ENCODE results near the gene LY6G6F.

LY6G6F gene

DNA sequence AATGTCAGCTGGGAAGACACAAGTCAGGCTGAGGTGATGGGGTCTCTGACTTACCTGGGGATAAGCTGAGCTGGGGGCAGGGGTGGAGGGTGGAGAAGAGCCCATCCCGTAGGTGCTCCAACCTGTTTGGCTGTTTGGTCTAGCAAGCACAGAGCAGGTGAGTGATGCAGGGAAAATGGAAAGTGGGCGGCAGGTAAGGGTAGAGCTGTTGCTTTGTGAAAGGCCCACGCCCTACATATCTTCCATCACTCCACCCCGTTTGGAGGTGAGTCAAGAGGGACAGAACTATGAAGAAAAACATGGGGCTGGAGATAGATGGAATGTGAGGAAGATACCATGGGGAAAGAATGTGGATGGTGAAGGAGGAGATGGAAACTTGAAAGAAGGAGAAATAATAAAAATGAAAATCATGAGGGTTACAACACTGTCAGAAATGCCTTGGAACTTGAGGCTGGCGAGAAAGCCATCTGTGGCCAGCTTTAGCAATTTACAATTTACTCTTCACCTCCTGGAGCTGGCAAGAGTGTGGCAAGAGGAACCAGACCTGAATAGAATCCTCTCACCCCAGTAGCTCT, 13.6 kb downstream of the LY6G6F start:
- no CpG with 5 or more reads among the region's 5 CpGs for WGBS, 2 donors (ENCODE audit: extremely low coverage in 2 of 2, insufficient read length in 2 of 2, insufficient replicate concordance in 1 of 2)
- Histone ChIP-seq H3K9me3 (replicated peaks in 1 of 2; ENCODE audit: control insufficient read depth in 2 of 2, insufficient read depth in 1 of 2, low read depth in 1 of 2, low read length in 2 of 2) (no peaks in the 10 kb centered on the region), H3K4ac (ENCODE audit: low read length) (no peak overlapping the region), H3K18ac (ENCODE audit: low read length) (no peak overlapping the region), H3K4me2 (ENCODE audit: insufficient read depth, low read length, poor library complexity, severe bottlenecking) (no peak overlapping the region), H3K9ac (ENCODE audit: low read depth, low read length, poor library complexity) (no peak overlapping the region), H2BK5ac (ENCODE audit: low read length) (peak overlapping the region; percentile 4), H2BK12ac (ENCODE audit: low read length) (no peak overlapping the region), H4K91ac (ENCODE audit: low read depth, low read length, poor library complexity) (no peak overlapping the region), H3K79me1 (ENCODE audit: low read depth, low read length) (no peaks in the 10 kb centered on the region), H3K23ac (ENCODE audit: low read depth, low read length, poor library complexity) (no peak overlapping the region), H3K27me3 (ENCODE audit: control insufficient read depth in 3 of 3, insufficient read depth in 3 of 3, low read depth in 1 of 3, low read length in 3 of 3) (peaks cover 0 to 3% (median 0%) of the 10 kb centered on the region in 3 experiments), H2AFZ (ENCODE audit: low read length) (no peak overlapping the region), H3K4me1 (ENCODE audit: control insufficient read depth in 2 of 2, insufficient read depth in 1 of 2, low read depth in 1 of 2, low read length in 2 of 2) (peaks cover 0 to 2% of the 10 kb centered on the region in 2 donors), H4K8ac (ENCODE audit: low read depth, low read length) (no peak overlapping the region), H2AK5ac (ENCODE audit: low read depth, low read length) (no peak overlapping the region), H2BK120ac (ENCODE audit: low read depth, low read length) (no peak overlapping the region), H3K27ac (replicated peaks; ENCODE audit: low read length) (no peak overlapping the region), H3K4me3 (ENCODE audit: low read length in 2 of 2) (peak overlapping the region in 1 of 2 donors; percentile 44), H2BK15ac (ENCODE audit: low read length) (no peak overlapping the region), H3K14ac (ENCODE audit: low read length) (no peak overlapping the region), H3K36me3 (replicated peaks in 1 of 2; ENCODE audit: control insufficient read depth in 2 of 2, insufficient read depth in 2 of 2, low read length in 2 of 2) (peaks cover 5 to 8% of the 10 kb centered on the region in 2 donors)
- no peak for DNase-seq (ENCODE audit: low spot score)

GRCh38 chr6:31721351-31722020, 14.8 kb downstream of the LY6G6F start, which contains the start of gene LY6G6C:
TSS of gene LY6G6C (minus strand) at chr6:31721746. CDS start at chr6:31721679, 67 bp downstream.
- H2BK12ac ChIP-seq (ENCODE audit: low read length), result no peak within 1 kb of the TSS
- no peak within 1 kb of the TSS for H3K9ac ChIP-seq (ENCODE audit: low read depth, low read length, poor library complexity)
- no peak within 1 kb of the TSS for H2AFZ ChIP-seq (ENCODE audit: low read length)
- no CpG with 5 or more reads among the region's 4 CpGs for WGBS, 2 donors (ENCODE audit: extremely low coverage in 2 of 2, insufficient read length in 2 of 2, insufficient replicate concordance in 1 of 2)
- H4K8ac ChIP-seq (ENCODE audit: low read depth, low read length), result no peak within 1 kb of the TSS
- H3K9me3 ChIP-seq (replicated peaks in 1 of 2; ENCODE audit: control insufficient read depth in 2 of 2, insufficient read depth in 1 of 2, low read depth in 1 of 2, low read length in 2 of 2), result no peaks in the 10 kb centered on the region
- no peaks in the 10 kb centered on the region for H3K4me1 ChIP-seq (ENCODE audit: control insufficient read depth in 2 of 2, insufficient read depth in 1 of 2, low read depth in 1 of 2, low read length in 2 of 2)
- no peak within 1 kb of the TSS for H3K4me3 ChIP-seq (ENCODE audit: low read length in 2 of 2)
- H3K23ac ChIP-seq (ENCODE audit: low read depth, low read length, poor library complexity), result peak within 1 kb of the TSS; percentile 95
- H4K91ac ChIP-seq (ENCODE audit: low read depth, low read length, poor library complexity), result no peak within 1 kb of the TSS
- no peaks in the 10 kb centered on the region for H3K79me1 ChIP-seq (ENCODE audit: low read depth, low read length)
- H2BK120ac ChIP-seq (ENCODE audit: low read depth, low read length), result peak within 1 kb of the TSS; percentile 90
- no peak within 1 kb of the TSS for H3K14ac ChIP-seq (ENCODE audit: low read length)
- peak within 1 kb of the TSS; percentile 47 for H2AK5ac ChIP-seq (ENCODE audit: low read depth, low read length)
- DNase-seq (ENCODE audit: low spot score), result no peak
- no peak within 1 kb of the TSS for H3K27ac ChIP-seq (replicated peaks; ENCODE audit: low read length)
- no peak within 1 kb of the TSS for H2BK15ac ChIP-seq (ENCODE audit: low read length)
- H2BK5ac ChIP-seq (ENCODE audit: low read length), result peak within 1 kb of the TSS; percentile 4
- H3K4ac ChIP-seq (ENCODE audit: low read length), result no peak within 1 kb of the TSS
- no peak within 1 kb of the TSS for H3K4me2 ChIP-seq (ENCODE audit: insufficient read depth, low read length, poor library complexity, severe bottlenecking)
- peaks cover 0 to 3% (median 0%) of the 10 kb centered on the region in 3 experiments for H3K27me3 ChIP-seq (ENCODE audit: control insufficient read depth in 3 of 3, insufficient read depth in 3 of 3, low read depth in 1 of 3, low read length in 3 of 3)
- no peak within 1 kb of the TSS for H3K18ac ChIP-seq (ENCODE audit: low read length)
- peaks cover 14 to 19% of the 10 kb centered on the region in 2 donors for H3K36me3 ChIP-seq (replicated peaks in 1 of 2; ENCODE audit: control insufficient read depth in 2 of 2, insufficient read depth in 2 of 2, low read length in 2 of 2)

- DNase-seq (ENCODE audit: low spot score), result no peak
- Histone ChIP-seq H3K4me3 (ENCODE audit: low read length in 2 of 2) (no peak overlapping the region), H3K9me3 (replicated peaks in 1 of 2; ENCODE audit: control insufficient read depth in 2 of 2, insufficient read depth in 1 of 2, low read depth in 1 of 2, low read length in 2 of 2) (no peaks in the 10 kb centered on the region), H4K91ac (ENCODE audit: low read depth, low read length, poor library complexity) (no peak overlapping the region), H4K8ac (ENCODE audit: low read depth, low read length) (no peak overlapping the region), H3K18ac (ENCODE audit: low read length) (no peak overlapping the region), H2BK15ac (ENCODE audit: low read length) (no peak overlapping the region), H3K27me3 (ENCODE audit: control insufficient read depth in 3 of 3, insufficient read depth in 3 of 3, low read depth in 1 of 3, low read length in 3 of 3) (peaks cover 0 to 3% (median 0%) of the 10 kb centered on the region in 3 experiments), H2BK5ac (ENCODE audit: low read length) (no peak overlapping the region), H3K79me1 (ENCODE audit: low read depth, low read length) (no peaks in the 10 kb centered on the region), H2BK120ac (ENCODE audit: low read depth, low read length) (no peak overlapping the region), H2BK12ac (ENCODE audit: low read length) (no peak overlapping the region), H3K27ac (replicated peaks; ENCODE audit: low read length) (no peak overlapping the region), H3K14ac (ENCODE audit: low read length) (no peak overlapping the region), H3K9ac (ENCODE audit: low read depth, low read length, poor library complexity) (no peak overlapping the region), H3K4me2 (ENCODE audit: insufficient read depth, low read length, poor library complexity, severe bottlenecking) (no peak overlapping the region), H2AK5ac (ENCODE audit: low read depth, low read length) (no peak overlapping the region), H3K4me1 (ENCODE audit: control insufficient read depth in 2 of 2, insufficient read depth in 1 of 2, low read depth in 1 of 2, low read length in 2 of 2) (no peaks in the 10 kb centered on the region), H3K23ac (ENCODE audit: low read depth, low read length, poor library complexity) (peak overlapping the region; percentile 95), H3K4ac (ENCODE audit: low read length) (no peak overlapping the region), H3K36me3 (replicated peaks in 1 of 2; ENCODE audit: control insufficient read depth in 2 of 2, insufficient read depth in 2 of 2, low read length in 2 of 2) (peaks cover 19 to 26% of the 10 kb centered on the region in 2 donors), H2AFZ (ENCODE audit: low read length) (no peak overlapping the region)
- WGBS, 2 donors (ENCODE audit: extremely low coverage in 2 of 2, insufficient read length in 2 of 2, insufficient replicate concordance in 1 of 2), result no CpG with 5 or more reads among the region's 3 CpGs
Measured at GRCh38 chr6:31722173-31722572, 15.5 kb downstream of the LY6G6F start.

- Histone ChIP-seq H3K79me1 (ENCODE audit: low read depth, low read length) (peaks cover 4% of the 10 kb centered on the region), H2AFZ (ENCODE audit: low read length) (no peak within 1 kb of the TSS), H3K4me2 (ENCODE audit: insufficient read depth, low read length, poor library complexity, severe bottlenecking) (no peak within 1 kb of the TSS), H4K91ac (ENCODE audit: low read depth, low read length, poor library complexity) (no peak within 1 kb of the TSS), H3K9ac (ENCODE audit: low read depth, low read length, poor library complexity) (peak within 1 kb of the TSS; percentile 36), H3K27me3 (ENCODE audit: control insufficient read depth in 3 of 3, insufficient read depth in 3 of 3, low read depth in 1 of 3, low read length in 3 of 3) (no peaks in the 10 kb centered on the region), H3K18ac (ENCODE audit: low read length) (peak within 1 kb of the TSS; percentile 55), H3K4me3 (ENCODE audit: low read length in 2 of 2) (no peak within 1 kb of the TSS), H3K9me3 (replicated peaks in 1 of 2; ENCODE audit: control insufficient read depth in 2 of 2, insufficient read depth in 1 of 2, low read depth in 1 of 2, low read length in 2 of 2) (no peaks in the 10 kb centered on the region), H4K8ac (ENCODE audit: low read depth, low read length) (no peak within 1 kb of the TSS), H2BK12ac (ENCODE audit: low read length) (no peak within 1 kb of the TSS), H3K14ac (ENCODE audit: low read length) (no peak within 1 kb of the TSS), H3K36me3 (replicated peaks in 1 of 2; ENCODE audit: control insufficient read depth in 2 of 2, insufficient read depth in 2 of 2, low read length in 2 of 2) (peaks cover 31 to 39% of the 10 kb centered on the region in 2 donors), H2BK15ac (ENCODE audit: low read length) (no peak within 1 kb of the TSS), H3K4me1 (ENCODE audit: control insufficient read depth in 2 of 2, insufficient read depth in 1 of 2, low read depth in 1 of 2, low read length in 2 of 2) (peaks cover 0 to under 1% of the 10 kb centered on the region in 2 donors), H3K27ac (replicated peaks; ENCODE audit: low read length) (no peak within 1 kb of the TSS), H3K4ac (ENCODE audit: low read length) (no peak within 1 kb of the TSS), H2AK5ac (ENCODE audit: low read depth, low read length) (no peak within 1 kb of the TSS), H2BK5ac (ENCODE audit: low read length) (peak within 1 kb of the TSS; percentile 57), H3K23ac (ENCODE audit: low read depth, low read length, poor library complexity) (peak within 1 kb of the TSS; percentile 95), H2BK120ac (ENCODE audit: low read depth, low read length) (no peak within 1 kb of the TSS)
- no peak for DNase-seq (ENCODE audit: low spot score)
- WGBS, 2 donors (ENCODE audit: extremely low coverage in 2 of 2, insufficient read length in 2 of 2, insufficient replicate concordance in 1 of 2), result no CpG with 5 or more reads among the region's 46 CpGs
Measured at GRCh38 chr6:31723245-31723979, 16.7 kb downstream of the LY6G6F start, which contains the start of gene MPIG6B. TSS of gene MPIG6B (plus strand) at chr6:31723373. CDS start at chr6:31723384, 11 bp downstream.

Measured in neuronal stem cell (in vitro differentiated cells).